Cardiac fibroblast (primary cell): ENCODE measurements around the gene KRTAP5-1.
"Not testable (repeated sequence)": the region's sequence is repeated elsewhere in the genome, so short reads cannot be mapped to it uniquely, and the experiment has no call there.

Experiments
- DNase-seq, 2 donors: peaks; one replicate each; pipeline versions ENCODE4 v3.0.0 to v3.0.0-alpha.2; 2010; ENCODE audit warnings: low read depth in 2 of 2
- H3K4me3 ChIP-seq, 2 donors: replicated peaks in 1 of 2; 1 replicate in 1 of 2; 2 replicates in 1 of 2; pipeline ENCODE4 v1.5.1; 2011; ENCODE audit warnings: low read depth in 2 of 2, low read length in 2 of 2, mild to moderate bottlenecking in 2 of 2, moderate library complexity in 1 of 2
- TF ChIP-seq, protein P1 (sequence below): IDR thresholded peaks from one replicate; pipeline ENCODE4 v1.5.1; 2011; ENCODE audit warnings: low read depth, mild to moderate bottlenecking, low read length, inconsistent platforms

The KRTAP5-1 gene, protein sequence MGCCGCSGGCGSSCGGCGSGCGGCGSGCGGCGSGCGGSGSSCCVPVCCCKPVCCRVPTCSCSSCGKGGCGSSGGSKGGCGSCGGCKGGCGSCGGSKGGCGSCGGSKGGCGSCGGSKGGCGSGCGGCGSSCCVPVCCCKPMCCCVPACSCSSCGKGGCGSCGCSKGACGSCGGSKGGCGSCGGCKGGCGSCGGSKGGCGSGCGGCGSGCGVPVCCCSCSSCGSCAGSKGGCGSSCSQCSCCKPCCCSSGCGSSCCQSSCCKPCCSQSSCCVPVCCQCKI

GRCh38 chr11:1584661-1585370, at the start of gene KRTAP5-1:
Gene KRTAP5-1 (minus strand): TSS chr11:1585283. CDS start chr11:1585249, 34 bp downstream.
- DNase-seq, H3K4me3 ChIP-seq: not testable (repeated sequence)

- no peak overlapping the region for H3K4me3 ChIP-seq
- DNase-seq: no peak
- TF ChIP-seq, protein P1, sequence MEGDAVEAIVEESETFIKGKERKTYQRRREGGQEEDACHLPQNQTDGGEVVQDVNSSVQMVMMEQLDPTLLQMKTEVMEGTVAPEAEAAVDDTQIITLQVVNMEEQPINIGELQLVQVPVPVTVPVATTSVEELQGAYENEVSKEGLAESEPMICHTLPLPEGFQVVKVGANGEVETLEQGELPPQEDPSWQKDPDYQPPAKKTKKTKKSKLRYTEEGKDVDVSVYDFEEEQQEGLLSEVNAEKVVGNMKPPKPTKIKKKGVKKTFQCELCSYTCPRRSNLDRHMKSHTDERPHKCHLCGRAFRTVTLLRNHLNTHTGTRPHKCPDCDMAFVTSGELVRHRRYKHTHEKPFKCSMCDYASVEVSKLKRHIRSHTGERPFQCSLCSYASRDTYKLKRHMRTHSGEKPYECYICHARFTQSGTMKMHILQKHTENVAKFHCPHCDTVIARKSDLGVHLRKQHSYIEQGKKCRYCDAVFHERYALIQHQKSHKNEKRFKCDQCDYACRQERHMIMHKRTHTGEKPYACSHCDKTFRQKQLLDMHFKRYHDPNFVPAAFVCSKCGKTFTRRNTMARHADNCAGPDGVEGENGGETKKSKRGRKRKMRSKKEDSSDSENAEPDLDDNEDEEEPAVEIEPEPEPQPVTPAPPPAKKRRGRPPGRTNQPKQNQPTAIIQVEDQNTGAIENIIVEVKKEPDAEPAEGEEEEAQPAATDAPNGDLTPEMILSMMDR: no peak
These were observed 48.8 kb upstream of the KRTAP5-1 start for GRCh38 chr11:1633864-1634263.

DNA sequence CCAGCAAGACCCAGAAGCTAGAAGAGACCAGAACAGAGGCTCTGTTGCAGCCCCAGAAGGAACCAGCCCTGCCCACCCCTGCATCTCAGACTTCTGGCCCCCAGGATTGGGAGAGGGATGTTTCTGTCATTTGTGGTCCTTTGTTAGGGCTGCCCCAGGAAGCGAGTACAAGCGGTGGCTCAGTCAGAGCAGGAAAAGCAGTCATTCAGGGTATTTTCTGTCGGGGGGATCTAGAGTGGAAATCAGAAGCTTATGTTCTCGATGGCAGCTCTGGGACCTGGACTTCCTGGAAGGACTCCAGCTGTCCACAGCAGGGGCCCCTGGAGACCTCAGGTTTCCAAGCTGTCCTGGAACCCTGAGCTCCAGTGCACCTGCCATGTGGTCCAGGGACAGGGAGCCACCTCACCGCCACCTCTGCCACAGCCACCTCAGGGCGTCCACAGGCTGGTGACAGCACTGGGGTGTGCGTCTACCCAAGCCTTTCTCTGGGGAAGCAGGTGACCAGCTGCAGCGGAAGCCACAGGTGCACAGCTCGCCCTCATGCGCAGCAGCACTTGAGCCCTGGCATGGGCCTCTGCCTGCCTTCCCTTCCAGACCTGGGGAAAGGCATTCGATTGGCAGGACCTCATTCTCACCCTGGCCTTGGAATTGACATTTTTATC, 47.1 kb upstream of the KRTAP5-1 start:
- DNase-seq: no peak
- TF ChIP-seq, protein P1: no peak
- no peak overlapping the region for H3K4me3 ChIP-seq

DNA sequence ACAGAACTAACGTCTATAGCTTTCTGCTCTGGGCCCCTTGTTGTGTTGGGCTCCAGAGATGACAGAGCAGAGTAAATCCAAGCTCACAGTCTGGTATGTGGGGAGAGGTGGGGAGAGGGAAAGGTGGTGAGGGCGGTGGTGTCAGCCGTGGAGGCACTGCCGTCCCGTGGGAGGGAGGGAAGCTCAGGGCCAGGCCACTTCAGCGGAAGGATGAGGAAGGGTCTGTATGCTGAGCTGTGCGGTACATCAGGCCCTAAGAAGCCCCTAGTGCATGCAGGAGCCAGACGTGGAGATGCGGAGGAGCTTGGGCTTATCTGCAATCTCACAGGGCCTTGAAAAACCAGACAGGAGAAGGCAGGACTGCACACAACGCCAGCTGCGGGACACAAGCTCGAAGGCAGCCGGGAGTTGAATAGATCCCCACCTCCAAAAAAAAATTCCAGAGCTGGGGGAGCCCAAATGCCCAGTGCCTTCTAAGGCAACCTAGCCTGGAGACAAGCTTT, 46.0 kb upstream of the KRTAP5-1 start:
- TF ChIP-seq, protein P1: no peak
- H3K4me3 ChIP-seq: no peak overlapping the region

DNA sequence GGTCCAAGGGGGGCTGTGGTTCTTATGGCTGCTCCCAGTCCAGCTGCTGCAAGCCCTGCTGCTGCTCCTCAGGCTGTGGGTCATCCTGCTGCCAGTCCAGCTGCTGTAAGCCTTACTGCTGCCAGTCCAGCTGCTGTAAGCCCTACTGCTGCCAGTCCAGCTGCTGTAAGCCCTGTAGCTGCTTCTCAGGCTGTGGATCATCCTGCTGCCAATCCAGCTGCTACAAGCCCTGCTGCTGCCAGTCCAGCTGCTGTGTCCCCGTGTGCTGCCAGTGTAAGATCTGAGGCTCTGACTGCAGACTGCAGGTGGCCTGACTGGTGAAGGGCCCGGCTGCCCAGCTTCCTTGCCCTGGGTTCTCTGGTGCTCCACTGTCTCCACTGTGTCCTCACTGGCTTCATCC, 45.2 kb upstream of the KRTAP5-1 start:
- DNase-seq: no peak
- TF ChIP-seq, protein P1: no peak
- no peak overlapping the region for H3K4me3 ChIP-seq

More for the DNA sequence above, 46.0 kb upstream of the KRTAP5-1 start:
- DNase-seq: no peak

DNA sequence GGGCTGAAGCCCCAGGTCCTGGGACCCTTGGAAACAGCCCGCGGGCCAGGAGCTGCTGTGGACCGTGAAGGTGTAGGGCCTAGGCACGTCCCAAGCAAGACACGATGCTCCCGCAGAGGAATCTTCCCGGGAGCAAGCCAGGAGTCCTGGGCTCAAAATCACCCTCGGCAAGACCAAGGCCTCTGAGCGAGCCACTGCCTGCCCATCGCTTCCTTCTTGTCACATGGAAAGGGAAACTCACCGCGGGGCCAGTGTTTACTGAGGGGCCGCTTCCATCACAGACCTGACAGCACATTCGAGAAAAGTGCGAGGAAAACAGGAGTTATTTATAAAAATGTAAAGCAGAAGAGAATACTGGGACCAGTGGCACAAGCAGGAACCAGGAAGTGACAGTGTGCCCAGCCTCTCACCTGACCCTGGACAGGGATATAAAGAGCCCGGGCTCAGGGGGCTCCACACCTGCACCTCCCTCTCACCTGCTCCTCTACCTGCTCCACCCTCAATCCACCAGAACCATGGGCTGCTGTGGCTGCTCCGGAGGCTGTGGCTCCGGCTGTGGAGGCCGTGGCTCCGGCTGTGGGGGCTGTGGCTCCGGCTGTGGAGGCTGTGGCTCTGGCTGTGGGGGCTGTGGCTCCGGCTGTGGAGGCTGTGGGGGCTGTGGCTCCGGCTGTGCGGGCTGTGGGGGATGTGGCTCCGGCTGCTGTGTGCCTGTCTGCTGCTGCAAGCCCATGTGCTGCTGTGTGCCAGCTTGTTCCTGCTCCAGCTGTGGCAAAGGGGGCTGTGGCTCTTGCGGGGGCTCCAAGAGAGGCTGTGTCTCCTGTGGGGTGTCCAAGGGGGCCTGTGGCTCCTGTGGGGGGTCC, 44.5 kb upstream of the KRTAP5-1 start, which contains the start of gene KRTAP5-5:
TSS of gene KRTAP5-5 (plus strand) at position 450 of the 860 bp plus-strand sequence. CDS start at position 516, 66 bp downstream.
- DNase-seq: no peak
- TF ChIP-seq, protein P1: no peak
- no peak within 1 kb of the TSS for H3K4me3 ChIP-seq
